ENCODE data around the gene TOB2.

DNA sequence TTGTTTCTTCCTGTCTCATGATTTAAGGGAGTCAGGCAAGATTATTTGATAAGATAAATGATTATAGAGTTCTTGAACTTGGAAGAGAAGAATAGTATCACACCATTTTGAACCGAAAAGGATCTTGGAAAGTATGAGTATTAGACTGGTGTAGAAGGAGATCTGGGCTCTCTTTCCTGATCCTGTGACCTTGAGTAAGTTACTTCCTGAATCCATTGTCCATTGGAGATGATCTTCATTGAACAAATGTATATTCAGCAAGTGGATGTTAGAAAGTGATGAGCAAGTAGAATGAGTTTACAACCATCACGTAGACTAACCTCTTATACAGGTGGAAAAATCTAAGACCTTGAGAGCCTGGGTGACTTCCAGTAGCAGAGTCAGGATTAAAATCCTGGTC is 24.3 kb upstream of the TOB2 start:
- TF ChIP-seq EZH2phosphoT487 (IDR thresholded peaks at IDR 0.05; ENCODE audit: insufficient read depth, low read depth) (no peak), EZH2 (IDR thresholded peaks at IDR 0.05; ENCODE audit: insufficient read depth, poor library complexity, severe bottlenecking) (no peak)

Measured in GM23248 (cell line).